ENCODE results near the gene ULK4.

Gene ULK4

DNA sequence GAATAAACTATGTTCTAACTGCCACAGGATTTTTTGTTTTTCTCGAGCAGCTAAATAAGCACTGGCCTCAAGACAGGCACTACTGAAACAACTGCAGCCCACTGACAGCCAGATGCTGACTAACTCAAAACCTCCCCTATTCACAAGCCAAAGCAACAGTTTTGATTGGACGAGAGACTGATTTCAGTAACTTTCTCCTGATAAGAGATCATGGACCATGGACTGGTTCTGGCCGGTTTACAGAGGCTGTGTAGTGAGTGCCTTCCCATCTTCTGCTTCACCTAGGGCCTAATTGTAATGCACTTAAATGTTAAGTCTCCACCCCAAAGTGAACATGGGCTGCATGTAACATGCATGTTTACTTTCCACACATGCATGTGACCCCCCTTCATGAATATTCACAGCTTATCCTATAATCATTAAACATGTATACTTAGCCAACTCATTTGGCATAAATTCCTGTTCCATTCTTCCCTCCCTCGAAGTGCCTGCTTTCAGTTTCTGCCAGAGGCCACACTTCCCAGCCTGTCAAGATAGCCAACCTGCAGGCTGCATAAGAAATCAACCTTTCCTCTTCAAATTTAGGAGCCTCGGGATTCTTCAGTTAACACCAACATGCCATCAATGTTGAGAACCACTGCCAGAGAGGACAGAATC, 108.2 kb downstream of the ULK4 start:
- Histone ChIP-seq H3K9me2 (replicated peaks; ENCODE audit: insufficient read depth, low read length) (no peaks in the 10 kb centered on the region), H3K79me2 (ENCODE audit: insufficient read depth, low read length) (no peaks in the 10 kb centered on the region), H3K4me3 (ENCODE audit: insufficient read depth, low read length, poor library complexity, severe bottlenecking) (no peak overlapping the region), H2AFZ (ENCODE audit: low read depth, low read length, severe bottlenecking) (no peak overlapping the region), H3K4me2 (ENCODE audit: low read depth, low read length, poor library complexity, severe bottlenecking) (no peak overlapping the region), H4K20me1 (ENCODE audit: low read depth, low read length) (no peaks in the 10 kb centered on the region), H3K36me3 (ENCODE audit: low read length) (no peaks in the 10 kb centered on the region), H3K27me3 (ENCODE audit: low read length) (no peaks in the 10 kb centered on the region), H3K27ac (ENCODE audit: low read depth, low read length) (no peak overlapping the region), H3K9me3 (ENCODE audit: insufficient read depth, low read length) (no peaks in the 10 kb centered on the region), H3F3A (ENCODE audit: insufficient read depth) (no peaks in the 10 kb centered on the region), H3K9ac (ENCODE audit: low read length) (no peak overlapping the region)
- TF ChIP-seq, protein P1, sequence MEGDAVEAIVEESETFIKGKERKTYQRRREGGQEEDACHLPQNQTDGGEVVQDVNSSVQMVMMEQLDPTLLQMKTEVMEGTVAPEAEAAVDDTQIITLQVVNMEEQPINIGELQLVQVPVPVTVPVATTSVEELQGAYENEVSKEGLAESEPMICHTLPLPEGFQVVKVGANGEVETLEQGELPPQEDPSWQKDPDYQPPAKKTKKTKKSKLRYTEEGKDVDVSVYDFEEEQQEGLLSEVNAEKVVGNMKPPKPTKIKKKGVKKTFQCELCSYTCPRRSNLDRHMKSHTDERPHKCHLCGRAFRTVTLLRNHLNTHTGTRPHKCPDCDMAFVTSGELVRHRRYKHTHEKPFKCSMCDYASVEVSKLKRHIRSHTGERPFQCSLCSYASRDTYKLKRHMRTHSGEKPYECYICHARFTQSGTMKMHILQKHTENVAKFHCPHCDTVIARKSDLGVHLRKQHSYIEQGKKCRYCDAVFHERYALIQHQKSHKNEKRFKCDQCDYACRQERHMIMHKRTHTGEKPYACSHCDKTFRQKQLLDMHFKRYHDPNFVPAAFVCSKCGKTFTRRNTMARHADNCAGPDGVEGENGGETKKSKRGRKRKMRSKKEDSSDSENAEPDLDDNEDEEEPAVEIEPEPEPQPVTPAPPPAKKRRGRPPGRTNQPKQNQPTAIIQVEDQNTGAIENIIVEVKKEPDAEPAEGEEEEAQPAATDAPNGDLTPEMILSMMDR (IDR thresholded peaks at IDR 0.05; ENCODE audit: insufficient read depth, low read length, poor library complexity, severe bottlenecking), result no peak
- no peak for TF ChIP-seq EZH2phosphoT487 (conservative IDR thresholded peaks at IDR 0.05; ENCODE audit: low read length)

DNA sequence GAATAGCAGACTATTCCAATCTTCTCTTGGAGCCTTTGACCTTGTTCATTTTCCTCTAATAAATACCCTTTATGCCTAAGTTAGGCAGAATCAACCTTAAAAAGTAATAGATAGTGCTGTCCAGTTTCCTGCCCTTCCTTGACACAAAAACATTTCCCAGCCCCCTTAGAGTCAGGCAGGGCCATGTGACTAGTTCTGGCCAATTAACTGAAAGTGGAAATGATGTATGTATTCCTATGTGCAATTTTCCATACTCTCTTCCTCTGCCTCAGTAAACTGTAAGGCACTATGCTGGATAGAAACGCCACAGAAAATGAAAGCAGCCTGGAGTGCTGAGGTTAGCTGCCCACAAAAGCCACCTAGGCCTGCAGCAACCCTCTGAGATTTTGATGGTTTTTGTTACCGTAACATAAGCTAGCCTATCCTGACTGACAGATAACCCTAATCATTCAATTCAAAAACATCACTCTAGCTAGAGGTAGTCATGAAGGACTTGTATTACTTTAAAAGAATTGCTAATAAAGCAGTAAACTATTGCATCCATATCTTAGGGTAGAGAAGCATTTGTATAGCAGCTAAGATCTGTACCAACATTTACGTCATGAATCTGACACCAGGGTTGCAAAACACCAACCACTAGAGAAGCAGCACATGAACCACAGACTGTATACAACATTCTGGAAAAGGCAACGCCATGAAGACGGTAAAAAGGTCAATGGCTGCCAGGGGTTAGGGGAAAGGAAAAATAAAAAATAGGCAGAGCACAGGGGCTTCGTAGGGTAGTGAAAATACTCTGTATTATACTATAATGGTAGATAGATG, 112.9 kb downstream of the ULK4 start:
- no peaks in the 10 kb centered on the region for H3K9me2 ChIP-seq (replicated peaks; ENCODE audit: insufficient read depth, low read length)
- no peak overlapping the region for H3K4me2 ChIP-seq (ENCODE audit: low read depth, low read length, poor library complexity, severe bottlenecking)
- TF ChIP-seq, protein P1 (IDR thresholded peaks at IDR 0.05; ENCODE audit: insufficient read depth, low read length, poor library complexity, severe bottlenecking), result no peak
- H3F3A ChIP-seq (ENCODE audit: insufficient read depth), result no peaks in the 10 kb centered on the region
- no peaks in the 10 kb centered on the region for H4K20me1 ChIP-seq (ENCODE audit: low read depth, low read length)
- H3K4me3 ChIP-seq (ENCODE audit: insufficient read depth, low read length, poor library complexity, severe bottlenecking), result no peak overlapping the region
- no peaks in the 10 kb centered on the region for H3K27me3 ChIP-seq (ENCODE audit: low read length)
- no peaks in the 10 kb centered on the region for H3K36me3 ChIP-seq (ENCODE audit: low read length)
- no peaks in the 10 kb centered on the region for H3K9me3 ChIP-seq (ENCODE audit: insufficient read depth, low read length)
- H3K79me2 ChIP-seq (ENCODE audit: insufficient read depth, low read length), result no peaks in the 10 kb centered on the region
- no peak overlapping the region for H2AFZ ChIP-seq (ENCODE audit: low read depth, low read length, severe bottlenecking)
- no peak overlapping the region for H3K27ac ChIP-seq (ENCODE audit: low read depth, low read length)
- no peak overlapping the region for H3K9ac ChIP-seq (ENCODE audit: low read length)

DNA sequence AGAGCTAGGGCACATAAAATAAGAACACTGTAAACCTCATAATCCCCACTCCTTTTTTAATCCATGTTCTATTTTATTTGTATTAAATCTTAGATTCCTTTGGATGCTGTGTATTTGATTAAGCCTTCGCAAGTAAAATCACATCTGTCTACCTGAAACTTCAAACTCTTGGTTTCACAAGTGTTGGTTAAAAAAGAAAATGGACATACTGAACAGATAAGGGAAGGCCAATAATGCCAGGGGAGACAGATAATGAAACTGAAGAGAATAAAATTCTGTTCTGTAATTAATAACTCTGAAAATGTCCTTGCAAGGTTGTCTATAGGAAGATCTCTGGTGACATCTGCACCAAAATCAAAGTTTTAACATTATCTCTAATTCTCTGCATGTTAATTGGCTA, 114.2 kb downstream of the ULK4 start:
- H3K9ac ChIP-seq (ENCODE audit: low read length), result no peak overlapping the region
- H3K79me2 ChIP-seq (ENCODE audit: insufficient read depth, low read length), result no peaks in the 10 kb centered on the region
- no peaks in the 10 kb centered on the region for H3K27me3 ChIP-seq (ENCODE audit: low read length)
- no peak overlapping the region for H3K27ac ChIP-seq (ENCODE audit: low read depth, low read length)
- no peaks in the 10 kb centered on the region for H3K9me3 ChIP-seq (ENCODE audit: insufficient read depth, low read length)
- H3F3A ChIP-seq (ENCODE audit: insufficient read depth), result no peaks in the 10 kb centered on the region
- no peaks in the 10 kb centered on the region for H4K20me1 ChIP-seq (ENCODE audit: low read depth, low read length)
- no peaks in the 10 kb centered on the region for H3K36me3 ChIP-seq (ENCODE audit: low read length)
- no peak for TF ChIP-seq EZH2phosphoT487 (conservative IDR thresholded peaks at IDR 0.05; ENCODE audit: low read length)
- TF ChIP-seq, protein P1 (IDR thresholded peaks at IDR 0.05; ENCODE audit: insufficient read depth, low read length, poor library complexity, severe bottlenecking), result no peak
- no peak overlapping the region for H3K4me2 ChIP-seq (ENCODE audit: low read depth, low read length, poor library complexity, severe bottlenecking)
- H3K9me2 ChIP-seq (replicated peaks; ENCODE audit: insufficient read depth, low read length), result no peaks in the 10 kb centered on the region
- H2AFZ ChIP-seq (ENCODE audit: low read depth, low read length, severe bottlenecking), result no peak overlapping the region
- H3K4me3 ChIP-seq (ENCODE audit: insufficient read depth, low read length, poor library complexity, severe bottlenecking), result no peak overlapping the region

All from SU-DHL-6 (cell line).